CD4-positive, alpha-beta T cell (primary cell): ENCODE results near the gene CAMTA1. TPM values are rescaled to one million over a fixed set of nuclear protein-coding genes. Genes with fewer than 3 reads are reported as not detected.

ENCODE experiments used
- ATAC-seq: fragments of 200-7000 bp; cut with Tn5 transposase; one replicate; pipeline ENCODE4 v1.10.0; 2022; ENCODE audit warnings: mild to moderate bottlenecking; ENCODE audit not compliant: poor library complexity
- CTCF ChIA-PET: fragments of 350-600 bp; sonication (Branson Sonifier 250); formaldehyde crosslinking; loops from one replicate; lab custom pipeline; 2021; ENCODE audit warnings: antibody characterized with exemption, inconsistent platforms; lab: Charles Lee
- POLR2A ChIA-PET: fragments of 350-600 bp; sonication (Branson Sonifier 250); formaldehyde crosslinking; loops from one replicate; lab custom pipeline; 2021; ENCODE audit warnings: antibody characterized with exemption, inconsistent platforms; lab: Charles Lee
- DNase-seq, 14 experiments: peaks; one replicate each; pipeline ENCODE4 v3.0.0-alpha.2; 2013 to 2020; ENCODE audit warnings: mixed read lengths in 2 of 14
- H3K27ac ChIP-seq, 2 donors: one replicate each; pipeline versions ENCODE4 v1.5.1 to v1.7.0; 2013; ENCODE audit warnings: low read length in 2 of 2, low read depth in 1 of 2, mild to moderate bottlenecking in 1 of 2
- H3K27me3 ChIP-seq, 2 experiments: 1 replicate in 1 of 2; 2 replicates in 1 of 2; pipeline versions ENCODE4 v1.6.1 to v1.7.0; 2013; ENCODE audit warnings: low read length in 2 of 2, control low read depth in 1 of 2, mild to moderate bottlenecking in 1 of 2, moderate library complexity in 1 of 2; ENCODE audit not compliant: insufficient read depth in 2 of 2, control insufficient read depth in 1 of 2
- H3K36me3 ChIP-seq: one replicate; pipeline ENCODE4 v1.6.1; 2013; ENCODE audit warnings: low read length, control low read depth; ENCODE audit not compliant: insufficient read depth
- H3K4me1 ChIP-seq: one replicate; pipeline ENCODE4 v1.6.1; 2013; ENCODE audit warnings: low read length, control low read depth; ENCODE audit not compliant: insufficient read depth
- H3K4me3 ChIP-seq: one replicate; pipeline ENCODE4 v1.5.1; 2013; ENCODE audit warnings: mild to moderate bottlenecking, low read length, moderate library complexity
- H3K9me3 ChIP-seq, 2 experiments: 1 replicate in 1 of 2; 2 replicates in 1 of 2; pipeline versions ENCODE4 v1.6.1 to v1.7.0; 2013; ENCODE audit warnings: low read length in 2 of 2, mild to moderate bottlenecking in 2 of 2, control low read depth in 1 of 2, moderate library complexity in 1 of 2; ENCODE audit not compliant: control insufficient read depth in 1 of 2, insufficient read depth in 1 of 2
- H3K27ac Mint-ChIP-seq: one replicate; pipeline ENCODE4 v1.8.0; 2020; ENCODE audit warnings: mixed read lengths
- H3K27me3 Mint-ChIP-seq: one replicate; pipeline ENCODE4 v1.8.0; 2021; ENCODE audit warnings: mixed read lengths
- H3K36me3 Mint-ChIP-seq: one replicate; pipeline ENCODE4 v1.8.0; 2021; ENCODE audit warnings: low read depth, mixed read lengths
- H3K4me1 Mint-ChIP-seq: one replicate; pipeline ENCODE4 v1.8.0; 2021; ENCODE audit warnings: low read depth, mixed read lengths
- H3K4me3 Mint-ChIP-seq: one replicate; pipeline ENCODE4 v1.8.0; 2020; ENCODE audit warnings: mild to moderate bottlenecking, mixed read lengths
- H3K9me3 Mint-ChIP-seq: one replicate; pipeline ENCODE4 v1.8.0; 2020; ENCODE audit warnings: mixed read lengths
- intact Hi-C, 2 experiments: fragments of 100-400 bp; cut with DNase I in 1 of 2; cut with micrococcal nuclease in 1 of 2; formaldehyde crosslinking; loops; one replicate each; pipeline versions ENCODE4 v1.15.1 to v1.9.0; 2023 to 2025; cut with DNase I, micrococcal nuclease
- total RNA-seq, 174 experiments: library from RNA in 2 of 174; stranded (reverse) in 2 of 174; gene quantifications; one replicate each; pipeline ENCODE4 v1.2.3 and lab custom pipeline; 2021 to 2026
- TF ChIP-seq, protein P1 (sequence below): fragments of 200-600 bp; IDR thresholded peaks from one replicate; pipeline ENCODE4 v1.8.0; 2022; ENCODE audit warnings: antibody characterized with exemption, mild to moderate bottlenecking

The CAMTA1 gene
- total RNA-seq, 2 experiments from 2014 or later = 38.6 to 39.3 TPM

DNA sequence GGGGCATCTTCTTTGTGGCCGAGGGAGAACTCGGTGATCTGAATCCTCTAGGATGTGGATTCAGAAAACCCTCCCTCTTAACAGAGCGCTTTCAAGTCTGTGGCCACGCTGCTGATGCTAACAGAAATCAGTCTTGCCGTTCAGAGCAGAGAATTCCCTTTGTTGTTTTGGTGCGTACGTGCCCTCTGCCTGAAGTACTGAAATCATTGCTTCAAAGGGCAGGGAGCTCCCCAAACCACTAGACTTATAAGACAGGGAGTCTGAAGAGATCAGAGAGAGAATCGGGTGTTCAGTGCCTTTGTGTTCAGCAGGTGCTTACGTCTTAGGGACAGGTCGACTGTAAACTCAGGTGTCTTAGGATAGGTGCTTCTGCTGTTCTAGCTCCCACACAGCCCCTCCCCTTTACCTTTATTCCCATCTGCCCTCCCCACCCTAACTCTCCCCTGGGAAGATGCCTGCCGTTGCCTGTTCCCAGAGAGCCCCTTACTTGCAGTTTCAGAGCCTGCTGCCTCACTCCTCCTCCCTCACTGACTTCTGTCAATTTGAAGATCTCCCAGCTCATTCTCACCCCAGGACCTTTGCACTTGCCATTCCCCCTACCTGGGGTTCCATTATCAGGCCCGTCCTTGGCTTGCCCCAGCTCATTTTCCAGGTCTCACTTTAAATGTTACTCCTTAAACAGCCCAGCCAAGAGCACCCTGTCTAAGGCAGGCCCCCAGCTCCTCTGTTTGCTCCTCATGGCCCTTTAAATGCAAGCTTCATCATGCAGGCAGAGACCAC lies 143.0 kb downstream of the CAMTA1 start:
- POLR2A ChIA-PET = no interaction called here
- peaks cover 4% of the 10 kb centered on the region in 2 experiments for H3K27me3 ChIP-seq
- ATAC-seq (no peak), DNase-seq (no peak)
- intact Hi-C loops = no loop called here
- H3K9me3 Mint-ChIP-seq = no peaks in the 10 kb centered on the region
- TF ChIP-seq, protein P1, sequence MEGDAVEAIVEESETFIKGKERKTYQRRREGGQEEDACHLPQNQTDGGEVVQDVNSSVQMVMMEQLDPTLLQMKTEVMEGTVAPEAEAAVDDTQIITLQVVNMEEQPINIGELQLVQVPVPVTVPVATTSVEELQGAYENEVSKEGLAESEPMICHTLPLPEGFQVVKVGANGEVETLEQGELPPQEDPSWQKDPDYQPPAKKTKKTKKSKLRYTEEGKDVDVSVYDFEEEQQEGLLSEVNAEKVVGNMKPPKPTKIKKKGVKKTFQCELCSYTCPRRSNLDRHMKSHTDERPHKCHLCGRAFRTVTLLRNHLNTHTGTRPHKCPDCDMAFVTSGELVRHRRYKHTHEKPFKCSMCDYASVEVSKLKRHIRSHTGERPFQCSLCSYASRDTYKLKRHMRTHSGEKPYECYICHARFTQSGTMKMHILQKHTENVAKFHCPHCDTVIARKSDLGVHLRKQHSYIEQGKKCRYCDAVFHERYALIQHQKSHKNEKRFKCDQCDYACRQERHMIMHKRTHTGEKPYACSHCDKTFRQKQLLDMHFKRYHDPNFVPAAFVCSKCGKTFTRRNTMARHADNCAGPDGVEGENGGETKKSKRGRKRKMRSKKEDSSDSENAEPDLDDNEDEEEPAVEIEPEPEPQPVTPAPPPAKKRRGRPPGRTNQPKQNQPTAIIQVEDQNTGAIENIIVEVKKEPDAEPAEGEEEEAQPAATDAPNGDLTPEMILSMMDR = no peak
- CTCF ChIA-PET = no interaction called here
- no peaks in the 10 kb centered on the region for H3K36me3 ChIP-seq
- H3K27me3 Mint-ChIP-seq = peaks cover 21% of the 10 kb centered on the region
- no peaks in the 10 kb centered on the region for H3K36me3 Mint-ChIP-seq
- no peak overlapping the region for H3K27ac ChIP-seq
- H3K4me1 ChIP-seq = no peaks in the 10 kb centered on the region
- no peak overlapping the region for H3K4me3 ChIP-seq
- no peak overlapping the region for H3K4me3 Mint-ChIP-seq
- H3K4me1 Mint-ChIP-seq = no peaks in the 10 kb centered on the region
- H3K9me3 ChIP-seq = no peaks in the 10 kb centered on the region
- H3K27ac Mint-ChIP-seq = no peak overlapping the region

DNA sequence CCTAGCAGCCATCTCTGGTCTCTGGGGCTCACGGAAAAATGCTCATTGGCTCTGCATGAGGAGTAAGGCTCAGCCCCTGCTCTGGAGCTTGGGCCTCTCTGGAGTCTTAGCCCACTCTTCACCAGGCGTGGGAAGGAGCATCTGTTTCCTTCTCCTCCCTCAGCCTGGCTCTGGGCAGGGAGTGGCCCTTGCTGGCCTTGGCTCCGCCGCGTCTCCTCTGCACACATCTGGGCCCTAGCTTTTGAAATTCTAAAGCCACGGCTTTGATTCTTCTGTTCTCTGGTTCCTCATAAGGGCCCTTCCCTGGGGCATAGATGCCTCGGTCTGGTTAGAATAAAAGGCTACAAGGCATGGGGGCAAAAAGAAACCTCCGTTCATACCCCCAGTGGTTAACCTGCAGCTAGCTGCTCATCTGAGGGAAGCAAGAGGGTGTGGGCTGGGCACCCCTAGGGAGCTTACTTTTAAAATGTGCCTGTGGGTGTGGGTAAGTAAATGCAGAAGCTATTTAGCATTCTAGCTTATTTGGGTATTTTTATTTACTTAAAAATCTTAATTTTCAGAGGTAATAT lies 145.6 kb downstream of the CAMTA1 start:
- no peaks in the 10 kb centered on the region for H3K9me3 ChIP-seq
- no peak overlapping the region for H3K27ac ChIP-seq
- DNase-seq (no peak), ATAC-seq (no peak)
- Mint-ChIP-seq H3K36me3 (no peaks in the 10 kb centered on the region), H3K9me3 (no peaks in the 10 kb centered on the region), H3K4me3 (no peak overlapping the region), H3K27me3 (peaks cover 21% of the 10 kb centered on the region), H3K27ac (no peak overlapping the region), H3K4me1 (no peaks in the 10 kb centered on the region)
- H3K27me3 ChIP-seq = peaks cover 17 to 26% of the 10 kb centered on the region in 2 experiments
- ChIA-PET CTCF (no interaction called here), POLR2A (no interaction called here)
- no peaks in the 10 kb centered on the region for H3K4me1 ChIP-seq
- TF ChIP-seq, protein P1 = no peak
- intact Hi-C loops = no loop called here
- H3K36me3 ChIP-seq = no peaks in the 10 kb centered on the region
- no peak overlapping the region for H3K4me3 ChIP-seq

DNA sequence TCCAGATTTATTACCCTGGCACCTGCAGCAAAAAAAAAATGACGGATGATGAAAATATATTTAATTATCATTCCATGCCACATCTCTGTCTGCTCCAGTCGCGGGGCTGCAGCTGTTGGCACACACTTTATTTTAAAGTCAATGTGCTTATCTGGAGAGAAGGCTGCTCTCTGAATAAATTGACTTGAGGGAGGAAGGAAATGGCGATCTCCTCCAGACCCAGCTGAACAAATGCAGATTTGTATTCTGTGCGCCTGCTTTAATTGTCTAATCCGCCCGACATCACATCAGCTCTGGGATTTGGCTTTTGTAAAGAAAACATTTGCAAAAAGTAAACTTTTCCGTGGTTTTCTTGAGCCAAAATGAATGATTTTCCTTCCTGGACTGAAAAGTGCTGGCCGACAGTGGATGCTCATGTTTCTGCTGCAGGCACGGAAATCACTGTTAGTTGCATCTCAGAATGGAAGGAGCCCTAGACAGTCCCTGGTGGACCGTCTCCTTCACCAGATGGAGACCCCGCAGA lies 150.2 kb downstream of the CAMTA1 start:
- TF ChIP-seq, protein P1 = no peak
- no peaks in the 10 kb centered on the region for H3K4me1 Mint-ChIP-seq
- ChIA-PET CTCF (no interaction called here), POLR2A (no interaction called here)
- intact Hi-C loops = no loop called here
- no peaks in the 10 kb centered on the region for H3K9me3 Mint-ChIP-seq
- H3K36me3 ChIP-seq = no peaks in the 10 kb centered on the region
- H3K36me3 Mint-ChIP-seq = no peaks in the 10 kb centered on the region
- no peak overlapping the region for H3K4me3 Mint-ChIP-seq
- no peak overlapping the region for H3K4me3 ChIP-seq
- DNase-seq = no peak
- no peak for ATAC-seq
- H3K27ac ChIP-seq = no peak overlapping the region
- H3K27me3 ChIP-seq = peaks cover 23 to 29% of the 10 kb centered on the region in 2 experiments
- H3K4me1 ChIP-seq = no peaks in the 10 kb centered on the region
- peaks cover 0 to 5% of the 10 kb centered on the region in 2 experiments for H3K9me3 ChIP-seq
- peaks cover 20% of the 10 kb centered on the region for H3K27me3 Mint-ChIP-seq
- H3K27ac Mint-ChIP-seq = no peak overlapping the region
